ENCODE measurements around the gene VPS13A. TPM values are rescaled to one million over a fixed set of nuclear protein-coding genes. Genes with fewer than 3 reads are reported as not detected.

Gene VPS13A
- total and polyA plus RNA-seq, 9 of the 15 experiments (the other 6 are each of a cell fraction or from before 2014, with no cell fraction given) = 5.6 to 29.9 (median 14.7) TPM

DNA sequence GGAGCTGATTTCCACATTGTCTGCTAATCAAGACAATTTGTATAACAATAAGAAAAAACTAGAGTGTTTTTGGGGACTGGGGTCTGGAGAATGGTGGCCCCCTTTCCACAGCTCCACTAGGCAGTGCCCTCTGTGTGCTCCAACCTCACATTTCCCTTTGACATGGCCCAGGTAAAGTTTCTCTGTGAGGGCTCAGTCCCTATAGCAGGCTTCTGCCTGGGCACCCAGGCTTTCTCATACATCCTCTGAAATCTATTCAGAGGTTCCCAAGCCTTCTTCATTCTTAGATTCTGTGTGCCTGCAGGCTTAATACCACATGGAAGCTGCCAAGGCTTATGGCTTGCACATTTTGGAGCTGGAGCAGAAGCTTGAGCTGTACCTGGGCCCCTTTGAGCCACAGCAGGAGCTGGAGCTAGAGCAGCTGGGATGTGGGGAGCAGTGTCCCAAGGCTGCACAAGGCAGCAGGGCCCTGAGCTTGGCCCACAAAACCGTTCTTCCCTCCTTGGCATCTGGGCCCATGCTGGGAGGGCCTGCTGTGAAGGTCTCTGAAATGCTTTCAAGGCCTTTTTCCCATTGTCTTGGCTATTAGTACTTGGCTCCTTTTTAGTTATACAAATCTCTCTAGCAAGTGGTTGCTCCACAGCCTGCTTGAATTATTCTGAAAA is 49.1 kb upstream of the VPS13A start:
- Histone ChIP-seq H3K27me3 (ENCODE audit: control insufficient read depth in 2 of 2, insufficient read depth in 2 of 2, low read length in 2 of 2) (no peaks in the 10 kb centered on the region), H2AFZ (ENCODE audit: low read depth, low read length) (no peak overlapping the region), H3K4me3 (no peak overlapping the region), H3K27ac (ENCODE audit: extremely low read depth, low read depth, low read length) (no peak overlapping the region), H3K4me2 (ENCODE audit: insufficient read depth, low read length) (no peak overlapping the region), H3K36me3 (ENCODE audit: control insufficient read depth, insufficient read depth, low read length) (no peaks in the 10 kb centered on the region), H3K79me2 (ENCODE audit: control insufficient read depth, insufficient read depth, low read length) (no peaks in the 10 kb centered on the region), H3K9me3 (replicated peaks; ENCODE audit: control insufficient read depth, insufficient read depth, low read depth, low read length) (no peaks in the 10 kb centered on the region; the same call in 1 of the 2 replicates), H3K4me1 (replicated peaks in 1 of 2; ENCODE audit: control insufficient read depth in 2 of 2, insufficient read depth in 2 of 2, low read length in 2 of 2) (no peaks in the 10 kb centered on the region), H3K9me1 (ENCODE audit: control insufficient read depth, insufficient read depth, low read length) (no peaks in the 10 kb centered on the region), H3K9ac (ENCODE audit: insufficient read depth in 1 of 2, low read depth in 2 of 2, low read length in 2 of 2) (no peak overlapping the region), H4K20me1 (replicated peaks; ENCODE audit: control insufficient read depth, insufficient read depth, low read length) (no peaks in the 10 kb centered on the region)
- FAIRE-seq = no peak
- DNase-seq (ENCODE audit: extremely low read depth in 1 of 4, low spot score in 3 of 4) = no peak
- ChIA-PET CTCF (ENCODE audit: low intra/inter-chr PET ratio) (no interaction called here), POLR2A (interaction anchor here (0.6 kb wide), 1 partner anchor 21 kb away, joined by 3 read pairs; no protein-coding TSS in a partner anchor)
- no TSS peak for BruUV-seq (replicated peaks)
- in situ Hi-C loops (cut with MboI) = no loop called here
- intact Hi-C loops (cut with micrococcal nuclease) = no loop called here
- WGBS (ENCODE audit: insufficient coverage, low coverage, missing lambda C conversion rate) = 0% methylated on average over 1 of the region's 1 CpG
- no peak for ATAC-seq
- TF ChIP-seq ZHX1 (conservative IDR thresholded peaks at IDR 0.05; ENCODE audit: low read length) = no peak
- TF ChIP-seq KDM5B (IDR thresholded peaks at IDR 0.05; ENCODE audit: insufficient replicate concordance, low read depth, low read length) = no peak
- TF ChIP-seq RBM34 (IDR thresholded peaks at IDR 0.05; ENCODE audit: borderline replicate concordance, insufficient read depth, low read length) = no peak
- TF ChIP-seq ZKSCAN1 (IDR thresholded peaks at IDR 0.05; ENCODE audit: low read depth, low read length) = no peak
- no peak for TF ChIP-seq BRF1 (IDR thresholded peaks at IDR 0.05; ENCODE audit: borderline replicate concordance, extremely low read depth, insufficient read length)
- TF ChIP-seq SMAD4 (CRISPR knock-in tag; conservative IDR thresholded peaks at IDR 0.05) = no peak
- TF ChIP-seq NFRKB (IDR thresholded peaks at IDR 0.05; ENCODE audit: low read depth) = no peak
- TF ChIP-seq ZNF766 (CRISPR knock-in tag; conservative IDR thresholded peaks at IDR 0.05) = no peak
- TF ChIP-seq, protein P1, sequence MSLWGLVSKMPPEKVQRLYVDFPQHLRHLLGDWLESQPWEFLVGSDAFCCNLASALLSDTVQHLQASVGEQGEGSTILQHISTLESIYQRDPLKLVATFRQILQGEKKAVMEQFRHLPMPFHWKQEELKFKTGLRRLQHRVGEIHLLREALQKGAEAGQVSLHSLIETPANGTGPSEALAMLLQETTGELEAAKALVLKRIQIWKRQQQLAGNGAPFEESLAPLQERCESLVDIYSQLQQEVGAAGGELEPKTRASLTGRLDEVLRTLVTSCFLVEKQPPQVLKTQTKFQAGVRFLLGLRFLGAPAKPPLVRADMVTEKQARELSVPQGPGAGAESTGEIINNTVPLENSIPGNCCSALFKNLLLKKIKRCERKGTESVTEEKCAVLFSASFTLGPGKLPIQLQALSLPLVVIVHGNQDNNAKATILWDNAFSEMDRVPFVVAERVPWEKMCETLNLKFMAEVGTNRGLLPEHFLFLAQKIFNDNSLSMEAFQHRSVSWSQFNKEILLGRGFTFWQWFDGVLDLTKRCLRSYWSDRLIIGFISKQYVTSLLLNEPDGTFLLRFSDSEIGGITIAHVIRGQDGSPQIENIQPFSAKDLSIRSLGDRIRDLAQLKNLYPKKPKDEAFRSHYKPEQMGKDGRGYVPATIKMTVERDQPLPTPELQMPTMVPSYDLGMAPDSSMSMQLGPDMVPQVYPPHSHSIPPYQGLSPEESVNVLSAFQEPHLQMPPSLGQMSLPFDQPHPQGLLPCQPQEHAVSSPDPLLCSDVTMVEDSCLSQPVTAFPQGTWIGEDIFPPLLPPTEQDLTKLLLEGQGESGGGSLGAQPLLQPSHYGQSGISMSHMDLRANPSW (CRISPR knock-in tag; IDR thresholded peaks at IDR 0.05) = no peak
- TF ChIP-seq NCOA6 (IDR thresholded peaks at IDR 0.05) = no peak
- TF ChIP-seq MTA3 (IDR thresholded peaks at IDR 0.05; ENCODE audit: borderline replicate concordance) = no peak
- TF ChIP-seq, protein P2, sequence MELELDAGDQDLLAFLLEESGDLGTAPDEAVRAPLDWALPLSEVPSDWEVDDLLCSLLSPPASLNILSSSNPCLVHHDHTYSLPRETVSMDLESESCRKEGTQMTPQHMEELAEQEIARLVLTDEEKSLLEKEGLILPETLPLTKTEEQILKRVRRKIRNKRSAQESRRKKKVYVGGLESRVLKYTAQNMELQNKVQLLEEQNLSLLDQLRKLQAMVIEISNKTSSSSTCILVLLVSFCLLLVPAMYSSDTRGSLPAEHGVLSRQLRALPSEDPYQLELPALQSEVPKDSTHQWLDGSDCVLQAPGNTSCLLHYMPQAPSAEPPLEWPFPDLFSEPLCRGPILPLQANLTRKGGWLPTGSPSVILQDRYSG (tag; conservative IDR thresholded peaks at IDR 0.05; ENCODE audit: low read depth) = no peak
- TF ChIP-seq, protein P3, sequence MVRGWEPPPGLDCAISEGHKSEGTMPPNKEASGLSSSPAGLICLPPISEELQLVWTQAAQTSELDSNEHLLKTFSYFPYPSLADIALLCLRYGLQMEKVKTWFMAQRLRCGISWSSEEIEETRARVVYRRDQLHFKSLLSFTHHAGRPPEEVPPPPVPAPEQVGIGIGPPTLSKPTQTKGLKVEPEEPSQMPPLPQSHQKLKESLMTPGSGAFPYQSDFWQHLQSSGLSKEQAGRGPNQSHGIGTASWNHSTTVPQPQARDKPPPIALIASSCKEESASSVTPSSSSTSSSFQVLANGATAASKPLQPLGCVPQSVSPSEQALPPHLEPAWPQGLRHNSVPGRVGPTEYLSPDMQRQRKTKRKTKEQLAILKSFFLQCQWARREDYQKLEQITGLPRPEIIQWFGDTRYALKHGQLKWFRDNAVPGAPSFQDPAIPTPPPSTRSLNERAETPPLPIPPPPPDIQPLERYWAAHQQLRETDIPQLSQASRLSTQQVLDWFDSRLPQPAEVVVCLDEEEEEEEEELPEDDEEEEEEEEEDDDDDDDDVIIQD (CRISPR knock-in tag; IDR thresholded peaks at IDR 0.05) = no peak
- no peak for TF ChIP-seq PHB2 (IDR thresholded peaks at IDR 0.05; ENCODE audit: low read depth)

Measured in K562 (cell line).